HepG2 (cell line): ENCODE data around the gene HTRA3. TPM values are rescaled to one million over a fixed set of nuclear protein-coding genes. Genes with fewer than 3 reads are reported as not detected.

ENCODE experiments used
- ESRRA ChIP-seq: sonication (generic); formaldehyde crosslinking; IDR thresholded peaks from 2 replicates; pipeline ENCODE4 v1.5.1; 2020; ENCODE audit warnings: mild to moderate bottlenecking, low read depth, missing genetic modification reagents
- HDAC2 ChIP-seq: sonication (generic); formaldehyde crosslinking; IDR thresholded peaks from 2 replicates; pipeline ENCODE4 v1.4.0; 2020; ENCODE audit warnings: missing genetic modification reagents
- HNRNPH1 ChIP-seq: fragments of 200-400 bp; formaldehyde crosslinking; optimal IDR thresholded peaks from 2 replicates; pipeline ENCODE3; 2017; ENCODE audit warnings: mild to moderate bottlenecking, low read depth, low read length
- HOXA7 ChIP-seq: sonication (generic); formaldehyde crosslinking; IDR thresholded peaks from 2 replicates; pipeline ENCODE4 v1.8.1; 2022; ENCODE audit warnings: mild to moderate bottlenecking, missing genetic modification reagents, moderate library complexity
- NBN ChIP-seq: fragments of 450-650 bp; conservative IDR thresholded peaks from 2 replicates; pipeline ENCODE4 v1.6.1; 2017
- SIN3A ChIP-seq: IDR thresholded peaks from 2 replicates; pipeline ENCODE4 v1.6.1; 2011; ENCODE audit warnings: low read depth, mild to moderate bottlenecking, control low read depth, low read length, borderline replicate concordance
- polyA plus RNA-seq, 8 experiments: library from polyadenylated mRNA; depleted of rRNA in 3 of 8; stranded (reverse) in 7 of 8; unstranded in 1 of 8; fragments of >200 nt; fragmentation: Illumina TruSeq in 4 of 8; extraction: Trizol in 4 of 8; gene quantifications; 2 replicates each; pipeline versions ENCODE4 v1.2.1 to v1.2.3, GENCODE V29; 2011 to 2016; ENCODE audit warnings: low read depth in 4 of 8, missing spikeins in 1 of 8, mixed read lengths in 1 of 8; ENCODE audit not compliant: insufficient read depth in 1 of 8
- total RNA-seq, 5 experiments: library from RNA; depleted of rRNA; stranded (reverse); fragments of >200 nt; fragmentation: Illumina TruSeq; extraction: Trizol; gene quantifications; 2 replicates each; pipeline ENCODE4 v1.2.3, GENCODE V29; 2016; ENCODE audit warnings: low read depth in 1 of 5
- TF ChIP-seq, protein P1 (sequence below): sonication (generic); formaldehyde crosslinking; IDR thresholded peaks from 2 replicates; pipeline ENCODE4 v1.5.1; 2020; ENCODE audit warnings: missing genetic modification reagents, mild to moderate bottlenecking, borderline replicate concordance
- TF ChIP-seq, protein P2 (sequence below): sonication (generic); formaldehyde crosslinking; IDR thresholded peaks from 2 replicates; pipeline ENCODE4 v1.4.0; 2020; ENCODE audit warnings: missing genetic modification reagents, mild to moderate bottlenecking, borderline replicate concordance
- TF ChIP-seq, protein P3 (sequence below): sonication (generic); formaldehyde crosslinking; conservative IDR thresholded peaks from 2 replicates; pipeline ENCODE4 v1.8.1; 2023; ENCODE audit warnings: missing genetic modification reagents
- TF ChIP-seq, protein P4 (sequence below): sonication (generic); formaldehyde crosslinking; IDR thresholded peaks from 2 replicates; pipeline ENCODE4 v1.4.0; 2020; ENCODE audit warnings: missing genetic modification reagents

The HTRA3 gene
- total and polyA plus RNA-seq, 2 of the 13 experiments (the other 11 are each of a cell fraction or from before 2014, with no cell fraction given) = 0.17 TPM; not detected in 1

DNA sequence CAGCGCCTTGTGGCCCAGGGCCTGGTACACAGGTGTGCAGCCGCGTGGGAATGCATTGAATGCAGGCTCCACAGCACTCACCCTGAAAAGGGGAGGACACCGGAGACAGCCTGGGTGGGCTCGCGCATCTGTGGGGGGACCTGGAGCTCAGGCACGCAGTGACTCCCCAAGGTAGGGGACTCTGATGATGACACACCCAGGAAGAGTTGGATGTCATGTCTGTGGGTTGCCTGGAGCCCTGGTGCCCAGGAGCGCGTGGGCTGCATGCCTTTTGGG, 32.7 kb upstream of the HTRA3 start (continued):
- TF ChIP-seq, protein P1, sequence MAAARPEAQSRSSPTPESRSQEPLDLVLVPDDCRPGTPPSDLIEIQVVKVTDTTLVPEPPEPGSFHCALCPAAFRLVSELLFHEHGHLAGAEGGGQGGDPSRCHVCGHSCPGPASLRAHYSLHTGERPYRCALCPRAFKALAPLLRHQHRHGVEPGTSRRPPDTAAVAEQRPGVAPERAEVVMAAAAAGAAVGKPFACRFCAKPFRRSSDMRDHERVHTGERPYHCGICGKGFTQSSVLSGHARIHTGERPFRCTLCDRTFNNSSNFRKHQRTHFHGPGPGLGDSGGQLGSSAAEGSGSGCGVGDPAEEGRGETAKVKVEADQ = no peak
- no peak for TF ChIP-seq HDAC2 (CRISPR knock-in tag)
- TF ChIP-seq, protein P2, sequence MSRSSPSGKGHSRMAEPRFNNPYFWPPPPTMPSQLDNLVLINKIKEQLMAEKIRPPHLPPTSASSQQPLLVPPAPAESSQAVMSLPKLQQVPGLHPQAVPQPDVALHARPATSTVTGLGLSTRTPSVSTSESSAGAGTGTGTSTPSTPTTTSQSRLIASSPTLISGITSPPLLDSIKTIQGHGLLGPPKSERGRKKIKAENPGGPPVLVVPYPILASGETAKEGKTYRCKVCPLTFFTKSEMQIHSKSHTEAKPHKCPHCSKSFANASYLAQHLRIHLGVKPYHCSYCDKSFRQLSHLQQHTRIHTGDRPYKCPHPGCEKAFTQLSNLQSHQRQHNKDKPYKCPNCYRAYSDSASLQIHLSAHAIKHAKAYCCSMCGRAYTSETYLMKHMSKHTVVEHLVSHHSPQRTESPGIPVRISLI (CRISPR knock-in tag) = no peak
- TF ChIP-seq, protein P3, sequence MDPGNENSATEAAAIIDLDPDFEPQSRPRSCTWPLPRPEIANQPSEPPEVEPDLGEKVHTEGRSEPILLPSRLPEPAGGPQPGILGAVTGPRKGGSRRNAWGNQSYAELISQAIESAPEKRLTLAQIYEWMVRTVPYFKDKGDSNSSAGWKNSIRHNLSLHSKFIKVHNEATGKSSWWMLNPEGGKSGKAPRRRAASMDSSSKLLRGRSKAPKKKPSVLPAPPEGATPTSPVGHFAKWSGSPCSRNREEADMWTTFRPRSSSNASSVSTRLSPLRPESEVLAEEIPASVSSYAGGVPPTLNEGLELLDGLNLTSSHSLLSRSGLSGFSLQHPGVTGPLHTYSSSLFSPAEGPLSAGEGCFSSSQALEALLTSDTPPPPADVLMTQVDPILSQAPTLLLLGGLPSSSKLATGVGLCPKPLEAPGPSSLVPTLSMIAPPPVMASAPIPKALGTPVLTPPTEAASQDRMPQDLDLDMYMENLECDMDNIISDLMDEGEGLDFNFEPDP (CRISPR knock-in tag) = no peak
- TF ChIP-seq NBN = no peak
- TF ChIP-seq, protein P4, sequence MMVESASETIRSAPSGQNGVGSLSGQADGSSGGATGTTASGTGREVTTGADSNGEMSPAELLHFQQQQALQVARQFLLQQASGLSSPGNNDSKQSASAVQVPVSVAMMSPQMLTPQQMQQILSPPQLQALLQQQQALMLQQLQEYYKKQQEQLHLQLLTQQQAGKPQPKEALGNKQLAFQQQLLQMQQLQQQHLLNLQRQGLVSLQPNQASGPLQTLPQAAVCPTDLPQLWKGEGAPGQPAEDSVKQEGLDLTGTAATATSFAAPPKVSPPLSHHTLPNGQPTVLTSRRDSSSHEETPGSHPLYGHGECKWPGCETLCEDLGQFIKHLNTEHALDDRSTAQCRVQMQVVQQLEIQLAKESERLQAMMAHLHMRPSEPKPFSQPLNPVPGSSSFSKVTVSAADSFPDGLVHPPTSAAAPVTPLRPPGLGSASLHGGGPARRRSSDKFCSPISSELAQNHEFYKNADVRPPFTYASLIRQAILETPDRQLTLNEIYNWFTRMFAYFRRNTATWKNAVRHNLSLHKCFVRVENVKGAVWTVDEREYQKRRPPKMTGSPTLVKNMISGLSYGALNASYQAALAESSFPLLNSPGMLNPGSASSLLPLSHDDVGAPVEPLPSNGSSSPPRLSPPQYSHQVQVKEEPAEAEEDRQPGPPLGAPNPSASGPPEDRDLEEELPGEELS (CRISPR knock-in tag) = no peak
- no peak for TF ChIP-seq ESRRA (CRISPR knock-in tag)
- TF ChIP-seq HOXA7 = no peak
- TF ChIP-seq SIN3A = no peak
- TF ChIP-seq HNRNPH1 = no peak
